GM20000 (cell line): ENCODE measurements around the gene KLF12.

ENCODE experiments used
- DNase-seq: peaks from one replicate; pipeline ENCODE4 v3.0.0; 2012; ENCODE audit warnings: low spot score
- CTCF ChIP-seq: IDR thresholded peaks from 2 replicates; pipeline ENCODE4 v1.5.1; 2012; ENCODE audit warnings: mild to moderate bottlenecking, control low read depth; ENCODE audit errors: extremely low read depth, missing control alignments

Gene KLF12

GRCh38 chr13:74129500-74130191 lies 4.6 kb downstream of the KLF12 start:
- TF ChIP-seq CTCF, result no peak
- no peak for DNase-seq

- no peak for DNase-seq
- TF ChIP-seq CTCF, result no peak
These were observed 5.9 kb downstream of the KLF12 start for GRCh38 chr13:74128156-74128767.

- no peak for DNase-seq
- no peak for TF ChIP-seq CTCF
These were observed 15.9 kb downstream of the KLF12 start for GRCh38 chr13:74118328-74118727.

- no peak for TF ChIP-seq CTCF
- no peak for DNase-seq
These were observed 16.9 kb downstream of the KLF12 start for GRCh38 chr13:74117207-74117705.

- DNase-seq, result no peak
- TF ChIP-seq CTCF, result no peak
These were observed 19.1 kb downstream of the KLF12 start for GRCh38 chr13:74115133-74115532.

GRCh38 chr13:74114641-74115040 lies 19.6 kb downstream of the KLF12 start:
- TF ChIP-seq CTCF, result no peak
- no peak for DNase-seq

- no peak for TF ChIP-seq CTCF
- DNase-seq, result no peak
These were observed 20.0 kb downstream of the KLF12 start for GRCh38 chr13:74114202-74114601.
